HUES64 (cell line): Measurements from ENCODE around the gene ZNF48.
A peak's percentile ranks its signal among the peaks of the same experiment; 100 is the strongest.

Experiments used
- H3K27ac ChIP-seq: 2 replicates; pipeline ENCODE4 v1.7.0; 2013; ENCODE audit warnings: low read depth, low read length, inconsistent platforms
- H3K27me3 ChIP-seq: 2 replicates; pipeline ENCODE4 v1.6.1; 2013; ENCODE audit warnings: mild to moderate bottlenecking, low read length; ENCODE audit not compliant: insufficient read depth
- H3K36me3 ChIP-seq: 2 replicates; pipeline ENCODE4 v1.6.1; 2013; ENCODE audit warnings: mild to moderate bottlenecking, low read length; ENCODE audit not compliant: insufficient read depth
- H3K4me1 ChIP-seq: 2 replicates; pipeline ENCODE4 v1.6.1; 2013; ENCODE audit warnings: mild to moderate bottlenecking, low read length, moderate library complexity; ENCODE audit not compliant: insufficient read depth
- H3K4me3 ChIP-seq: 2 replicates; pipeline ENCODE4 v1.5.1; 2013; ENCODE audit warnings: mild to moderate bottlenecking, low read length, moderate library complexity
- H3K9ac ChIP-seq: 2 replicates; pipeline ENCODE4 v1.6.1; 2013; ENCODE audit warnings: mild to moderate bottlenecking, low read depth, low read length
- H3K9me3 ChIP-seq: 2 replicates; pipeline ENCODE4 v1.6.1; 2013; ENCODE audit warnings: low read depth, low read length; ENCODE audit not compliant: insufficient read depth
- WGBS: fragments of 150-250, 120-280 bp; methylation state at CpG from one replicate; pipeline ENCODE4 v1.1.7; 2013; ENCODE audit warnings: missing lambda C conversion rate; 5-methylcytosine and 5-hydroxymethylcytosine counted together

The ZNF48 gene

GRCh38 chr16:30371248-30371816, 23.9 kb upstream of the ZNF48 start:
- Histone ChIP-seq H3K27me3 (no peaks in the 10 kb centered on the region), H3K9ac (no peak overlapping the region), H3K27ac (no peak overlapping the region), H3K4me1 (peaks cover 6% of the 10 kb centered on the region; the same call in 1 of the 2 replicates), H3K4me3 (peak overlapping the region; percentile 51), H3K36me3 (peaks cover 3% of the 10 kb centered on the region; the same call in 1 of the 2 replicates), H3K9me3 (no peaks in the 10 kb centered on the region)
- WGBS = 25% methylated on average over 11 of the region's 11 CpGs

GRCh38 chr16:30372038-30372712, 23.0 kb upstream of the ZNF48 start:
- Histone ChIP-seq H3K4me1 (peaks cover 8% of the 10 kb centered on the region; the same call in 1 of the 2 replicates), H3K9ac (no peak overlapping the region), H3K9me3 (no peaks in the 10 kb centered on the region), H3K36me3 (no peaks in the 10 kb centered on the region), H3K27me3 (no peaks in the 10 kb centered on the region), H3K4me3 (peak overlapping the region; percentile 51; the same call in 1 of the 2 replicates), H3K27ac (no peak overlapping the region)
- 91% methylated on average over 6 of the region's 6 CpGs for WGBS

DNA sequence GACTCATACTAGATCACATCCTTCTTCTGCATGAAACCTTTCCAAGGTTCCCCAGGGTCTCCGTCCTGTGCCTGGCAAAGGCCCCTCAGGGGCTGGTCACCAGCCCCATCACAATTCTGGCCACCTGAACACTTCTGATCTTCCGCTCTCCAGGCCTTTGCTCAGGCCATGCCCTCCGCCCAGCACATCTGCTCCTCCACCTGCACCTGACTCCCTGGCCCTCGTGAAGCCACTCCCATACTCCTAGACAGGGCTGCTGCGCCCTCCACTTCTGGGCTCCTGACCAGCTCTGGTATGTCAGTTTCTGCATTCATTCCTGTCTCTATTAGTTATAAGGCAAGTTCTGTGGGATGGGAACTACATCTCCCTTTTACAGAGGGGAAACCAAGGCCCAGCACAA, 22.5 kb upstream of the ZNF48 start:
- Histone ChIP-seq H3K9ac (no peak overlapping the region), H3K27ac (no peak overlapping the region), H3K36me3 (no peaks in the 10 kb centered on the region), H3K27me3 (no peaks in the 10 kb centered on the region), H3K4me1 (peaks cover 11% of the 10 kb centered on the region; the same call in 1 of the 2 replicates), H3K9me3 (no peaks in the 10 kb centered on the region), H3K4me3 (no peak overlapping the region)
- WGBS = 90% methylated on average over 5 of the region's 5 CpGs

DNA sequence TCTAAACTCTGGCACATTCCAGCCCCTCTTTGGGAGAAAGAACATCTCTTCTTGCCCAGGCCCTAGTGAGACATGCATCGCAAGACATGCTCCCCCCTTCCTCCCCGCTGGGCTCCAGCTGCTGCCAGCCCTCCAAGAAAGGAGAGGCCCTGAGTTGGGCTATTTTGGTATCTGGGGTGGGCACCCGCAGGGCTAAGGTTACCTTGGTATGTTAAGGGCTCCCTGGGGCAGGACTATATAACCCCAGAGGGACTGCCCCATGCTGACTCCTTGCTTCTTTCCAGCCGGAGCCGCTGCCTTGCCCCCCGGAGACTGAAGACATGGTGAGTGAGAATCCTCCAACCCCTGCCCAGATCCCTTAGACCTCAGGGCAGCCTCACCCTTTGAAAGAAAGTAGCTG, 20.7 kb upstream of the ZNF48 start, which contains the start of gene MYL11:
TSS of gene MYL11 (plus strand) at position 265 of the 400 bp plus-strand sequence. CDS start at position 321, 56 bp downstream.
- Histone ChIP-seq H3K9ac (no peak within 1 kb of the TSS), H3K36me3 (no peaks in the 10 kb centered on the region), H3K4me1 (peaks cover 11% of the 10 kb centered on the region; the same call in 1 of the 2 replicates), H3K27me3 (no peaks in the 10 kb centered on the region), H3K9me3 (no peaks in the 10 kb centered on the region), H3K27ac (peak within 1 kb of the TSS; percentile 39; the same call in 1 of the 2 replicates), H3K4me3 (no peak within 1 kb of the TSS)
- WGBS = 95% methylated on average over 6 of the region's 6 CpGs

GRCh38 chr16:30375864-30376263, 19.4 kb upstream of the ZNF48 start:
- Histone ChIP-seq H3K9ac (no peak overlapping the region), H3K27me3 (no peaks in the 10 kb centered on the region), H3K4me3 (no peak overlapping the region), H3K27ac (peak overlapping the region; percentile 39; the same call in 1 of the 2 replicates), H3K36me3 (no peaks in the 10 kb centered on the region), H3K9me3 (no peaks in the 10 kb centered on the region), H3K4me1 (peaks cover 11% of the 10 kb centered on the region; the same call in 1 of the 2 replicates)
- WGBS = 92% methylated on average over 8 of the region's 8 CpGs

DNA sequence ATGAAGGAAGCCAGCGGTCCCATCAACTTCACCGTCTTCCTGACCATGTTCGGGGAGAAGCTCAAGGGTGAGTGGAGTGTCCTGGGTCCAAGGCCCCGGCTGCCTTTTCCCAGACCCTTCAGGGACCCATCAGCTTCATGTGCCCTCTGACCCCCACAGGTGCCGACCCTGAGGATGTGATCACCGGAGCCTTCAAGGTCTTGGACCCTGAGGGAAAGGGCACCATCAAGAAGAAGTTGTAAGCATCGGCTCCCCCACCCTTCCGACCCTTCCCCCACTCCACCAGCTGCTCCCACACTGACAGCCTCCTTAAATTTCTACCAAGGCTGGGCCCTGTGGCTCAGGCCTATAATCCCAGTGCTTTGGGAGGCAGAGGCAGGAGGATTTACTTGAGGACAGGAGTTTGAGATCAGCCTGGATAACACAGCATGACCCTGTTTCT, 18.7 kb upstream of the ZNF48 start:
- H3K27ac ChIP-seq = no peak overlapping the region
- no peaks in the 10 kb centered on the region for H3K36me3 ChIP-seq
- 98% methylated on average over 8 of the region's 8 CpGs for WGBS
- H3K9ac ChIP-seq = no peak overlapping the region
- no peaks in the 10 kb centered on the region for H3K27me3 ChIP-seq
- H3K9me3 ChIP-seq = no peaks in the 10 kb centered on the region
- no peak overlapping the region for H3K4me3 ChIP-seq
- H3K4me1 ChIP-seq = peaks cover 11% of the 10 kb centered on the region; the same call in 1 of the 2 replicates

- peak overlapping the region; percentile 100 for H3K27ac ChIP-seq
- H3K36me3 ChIP-seq = no peaks in the 10 kb centered on the region
- H3K9me3 ChIP-seq = no peaks in the 10 kb centered on the region
- peak overlapping the region; percentile 74 for H3K4me3 ChIP-seq
- peak overlapping the region; percentile 52 for H3K9ac ChIP-seq
- 55% methylated on average over 29 of the region's 29 CpGs for WGBS
- H3K27me3 ChIP-seq = no peaks in the 10 kb centered on the region
- H3K4me1 ChIP-seq = peaks cover 11% of the 10 kb centered on the region; the same call in 1 of the 2 replicates
Measured at GRCh38 chr16:30377050-30377811, 18.0 kb upstream of the ZNF48 start.

GRCh38 chr16:30377812-30378235, 17.4 kb upstream of the ZNF48 start:
- Histone ChIP-seq H3K36me3 (no peaks in the 10 kb centered on the region), H3K4me1 (peaks cover 11% of the 10 kb centered on the region; the same call in 1 of the 2 replicates), H3K9me3 (no peaks in the 10 kb centered on the region), H3K27ac (peak overlapping the region; percentile 100), H3K4me3 (peak overlapping the region; percentile 74), H3K9ac (peak overlapping the region; percentile 85), H3K27me3 (no peaks in the 10 kb centered on the region)
- 1% methylated on average over 39 of the region's 39 CpGs for WGBS

GRCh38 chr16:30378236-30379157, 16.7 kb upstream of the ZNF48 start:
- Histone ChIP-seq H3K36me3 (no peaks in the 10 kb centered on the region), H3K9me3 (no peaks in the 10 kb centered on the region), H3K4me1 (peaks cover 11% of the 10 kb centered on the region; the same call in 1 of the 2 replicates), H3K9ac (peak overlapping the region; percentile 85), H3K27ac (peak overlapping the region; percentile 100), H3K4me3 (peak overlapping the region; percentile 74), H3K27me3 (no peaks in the 10 kb centered on the region)
- WGBS = under 1% methylated on average over 67 of the region's 67 CpGs

GRCh38 chr16:30379158-30379783, 15.9 kb upstream of the ZNF48 start:
- Histone ChIP-seq H3K4me1 (peaks cover 11% of the 10 kb centered on the region; the same call in 1 of the 2 replicates), H3K9ac (peak overlapping the region; percentile 76), H3K27me3 (no peaks in the 10 kb centered on the region), H3K27ac (peak overlapping the region; percentile 75), H3K9me3 (no peaks in the 10 kb centered on the region), H3K4me3 (peak overlapping the region; percentile 74), H3K36me3 (no peaks in the 10 kb centered on the region)
- WGBS = 17% methylated on average over 27 of the region's 27 CpGs
